AG09309 (cell line): ENCODE results near the gene B3GALT5.

Source experiments
- DNase-seq: peaks from one replicate; pipeline ENCODE4 v3.0.0-alpha.2; 2010; ENCODE audit warnings: low read depth
- H3K4me3 ChIP-seq: 2 replicates; pipeline ENCODE4 v1.5.1; 2011; ENCODE audit warnings: mild to moderate bottlenecking, low read depth, low read length, moderate library complexity; ENCODE audit not compliant: control insufficient read depth
- CTCF ChIP-seq: IDR thresholded peaks from 2 replicates; pipeline ENCODE4 v1.5.1; 2011; ENCODE audit warnings: mild to moderate bottlenecking, low read depth, low read length, inconsistent platforms; ENCODE audit not compliant: insufficient read depth, control insufficient read depth; ENCODE audit errors: missing control alignments

The B3GALT5 gene

GRCh38 chr21:39632796-39633442, 20.2 kb downstream of the B3GALT5 start:
- no peak for DNase-seq
- H3K4me3 ChIP-seq: no peak overlapping the region
- TF ChIP-seq CTCF: no peak

GRCh38 chr21:39633770-39634181, 21.0 kb downstream of the B3GALT5 start:
- H3K4me3 ChIP-seq: no peak overlapping the region
- peak; percentile 98 for DNase-seq
- TF ChIP-seq CTCF: no peak

- TF ChIP-seq CTCF: no peak
- DNase-seq: no peak
- no peak overlapping the region for H3K4me3 ChIP-seq
These were observed 21.8 kb downstream of the B3GALT5 start for GRCh38 chr21:39634507-39634906.

- DNase-seq: no peak
- TF ChIP-seq CTCF: no peak
- no peak overlapping the region for H3K4me3 ChIP-seq
These were observed 24.6 kb downstream of the B3GALT5 start for GRCh38 chr21:39637197-39637970.

GRCh38 chr21:39637971-39638240, 25.2 kb downstream of the B3GALT5 start:
- no peak for TF ChIP-seq CTCF
- no peak overlapping the region for H3K4me3 ChIP-seq
- DNase-seq: no peak

GRCh38 chr21:39638281-39638680, 25.5 kb downstream of the B3GALT5 start:
- no peak for DNase-seq
- no peak overlapping the region for H3K4me3 ChIP-seq
- TF ChIP-seq CTCF: no peak
